GM18508 (cell line): Measurements from ENCODE around the gene RASL12.

Experiments used
- ATAC-seq: cut with Tn5 transposase; IDR thresholded peaks from one replicate; pipeline ENCODE4 v1.9.1; 2021; ENCODE audit warnings: moderate number of reproducible peaks; ENCODE audit not compliant: insufficient read depth, unreplicated experiment

Gene RASL12

GRCh38 chr15:65092911-65093792 is 25.4 kb upstream of the RASL12 start:
- ATAC-seq, result no peak

- ATAC-seq, result no peak
These were observed 24.4 kb upstream of the RASL12 start for GRCh38 chr15:65091946-65092770.

GRCh38 chr15:65089206-65089824 is 21.5 kb upstream of the RASL12 start:
- no peak for ATAC-seq

- no peak for ATAC-seq
These were observed 20.8 kb upstream of the RASL12 start for GRCh38 chr15:65088643-65089021.

DNA sequence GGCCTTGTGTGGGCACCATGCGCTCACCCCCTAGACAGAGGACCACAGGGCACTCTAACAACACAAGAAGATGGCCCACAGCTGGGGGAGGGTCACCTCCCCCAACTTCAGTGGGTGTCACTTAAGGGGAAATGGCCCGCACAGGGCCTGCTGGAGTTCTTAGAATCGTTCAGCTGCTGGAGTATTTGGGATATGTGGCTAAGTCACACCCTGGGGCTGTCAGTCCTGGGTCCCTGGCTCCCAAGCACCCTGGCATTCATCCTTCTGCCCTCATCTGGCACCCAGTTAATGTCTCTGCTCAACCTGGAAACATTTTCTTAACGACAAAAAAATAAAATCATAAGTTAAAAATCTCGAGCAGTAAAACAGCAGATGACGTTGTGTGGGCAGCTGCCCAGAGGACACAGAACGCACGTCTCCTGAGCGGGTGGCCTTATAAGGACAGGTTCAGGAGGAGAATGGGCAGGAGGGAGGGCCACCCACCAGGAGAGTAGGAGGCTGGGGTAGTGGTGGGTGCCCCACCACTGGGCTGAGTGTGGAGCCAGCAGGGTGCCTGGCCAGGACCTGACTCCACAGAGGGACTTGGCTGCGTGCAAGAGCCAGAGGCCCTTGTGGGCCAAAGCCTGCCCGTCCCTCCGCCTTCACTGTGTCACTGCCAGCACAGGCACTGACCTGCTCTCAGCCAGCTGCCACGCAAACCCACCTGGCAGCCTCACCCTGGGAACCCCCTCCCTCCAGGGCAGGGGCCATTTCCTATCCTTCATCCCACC is 20.3 kb upstream of the RASL12 start:
- no peak for ATAC-seq

DNA sequence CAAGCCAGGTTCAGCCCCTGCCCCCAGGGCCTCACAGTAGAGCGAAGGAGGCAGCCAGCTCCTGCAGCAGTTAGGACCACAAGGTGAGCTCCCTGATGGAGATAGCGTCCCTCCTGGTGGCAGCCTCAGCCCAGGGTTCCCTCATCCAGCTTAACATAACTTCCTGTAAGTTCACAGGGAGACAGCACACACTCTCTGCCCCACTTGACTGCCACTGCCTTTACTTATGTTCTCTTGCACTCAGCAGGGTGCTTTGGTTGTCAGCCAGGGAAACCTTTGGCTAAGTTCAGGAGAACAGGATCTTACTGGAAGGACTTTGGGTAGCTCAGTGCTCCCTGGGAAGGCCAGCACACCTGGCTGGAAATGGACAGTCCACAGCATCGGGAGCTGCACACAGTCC is 19.6 kb upstream of the RASL12 start:
- ATAC-seq, result no peak

DNA sequence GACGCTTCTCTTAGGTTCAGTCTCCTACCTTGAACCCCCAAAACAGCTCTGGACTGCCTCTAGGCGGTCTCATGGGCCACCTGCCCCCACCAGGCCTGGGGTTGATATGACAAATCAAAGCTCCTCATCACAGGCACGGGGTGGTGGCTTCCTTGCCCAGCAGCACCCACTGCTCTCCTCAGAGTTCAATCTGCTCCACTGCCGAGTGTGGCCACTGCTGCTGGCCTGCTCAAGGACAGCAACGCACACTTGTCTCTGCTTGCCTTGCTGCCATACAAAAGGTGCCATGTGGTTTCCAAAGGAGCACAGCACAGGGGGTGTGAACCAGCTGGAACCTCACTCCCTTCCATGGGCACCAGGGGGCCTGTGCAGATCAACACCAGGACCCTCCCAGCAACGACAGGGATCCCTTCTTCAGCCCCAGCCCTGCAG is 18.9 kb upstream of the RASL12 start:
- no peak for ATAC-seq

GRCh38 chr15:65085990-65086679 is 18.3 kb upstream of the RASL12 start:
- no peak for ATAC-seq

DNA sequence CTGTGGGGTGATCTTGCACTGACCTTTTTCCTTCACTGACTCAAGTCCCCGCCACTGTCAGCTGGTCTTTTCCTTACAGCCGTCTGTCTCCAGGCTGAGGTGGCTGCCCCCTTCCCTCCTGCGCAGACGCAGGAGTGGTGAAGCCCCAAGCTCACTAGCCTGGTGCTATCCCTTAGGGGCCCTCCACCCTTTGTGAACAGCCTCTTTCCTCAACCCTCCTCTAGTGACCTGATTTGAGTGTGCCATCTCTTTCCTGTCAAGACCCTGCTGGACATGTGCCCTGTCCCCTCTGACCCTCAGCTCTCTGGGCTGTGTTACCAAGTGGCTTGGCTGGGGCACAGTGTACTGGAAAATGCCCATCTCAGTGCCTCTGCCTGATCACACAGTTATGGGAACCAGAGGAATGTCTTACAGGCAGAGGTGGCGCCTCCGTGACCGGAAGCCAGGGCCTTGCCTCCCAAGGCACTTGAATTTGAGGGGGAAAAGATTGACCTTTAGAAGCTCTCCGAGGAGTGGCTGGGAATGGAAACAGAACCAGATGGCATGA is 17.5 kb upstream of the RASL12 start:
- no peak for ATAC-seq

DNA sequence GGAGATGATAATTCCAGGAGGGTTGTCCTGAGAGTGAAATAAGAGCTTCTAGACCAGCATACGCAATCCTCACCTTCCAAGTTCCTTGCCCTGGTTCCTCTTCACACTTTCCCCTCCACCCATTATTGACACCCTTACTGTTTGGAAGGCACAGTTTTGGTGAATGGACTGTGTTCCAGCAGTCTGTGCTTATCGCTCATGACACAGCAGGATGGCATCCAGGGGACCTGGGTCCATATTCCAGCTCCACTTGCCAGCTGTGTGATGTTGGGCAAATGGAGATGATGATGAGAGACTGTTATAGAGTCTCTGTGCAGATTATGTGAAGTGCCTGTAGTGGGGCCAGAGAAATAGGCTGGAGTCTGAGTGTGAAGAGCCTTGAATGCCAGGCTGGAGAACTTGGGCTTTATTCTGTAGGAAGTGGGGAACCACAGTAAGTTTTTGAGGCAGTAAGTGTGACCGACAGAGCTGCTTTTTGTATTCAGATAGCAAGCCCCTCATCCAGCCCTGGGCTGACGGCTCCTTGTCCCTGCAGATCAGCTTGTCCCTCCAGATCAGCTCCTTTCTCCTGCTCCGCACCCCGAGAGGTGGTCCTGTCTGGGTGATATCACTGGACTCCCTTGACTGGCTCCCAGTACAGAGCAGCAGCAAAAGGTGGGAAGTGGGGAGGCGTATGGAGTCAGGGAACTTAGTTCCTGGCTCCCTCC is 16.9 kb upstream of the RASL12 start:
- ATAC-seq, result no peak

DNA sequence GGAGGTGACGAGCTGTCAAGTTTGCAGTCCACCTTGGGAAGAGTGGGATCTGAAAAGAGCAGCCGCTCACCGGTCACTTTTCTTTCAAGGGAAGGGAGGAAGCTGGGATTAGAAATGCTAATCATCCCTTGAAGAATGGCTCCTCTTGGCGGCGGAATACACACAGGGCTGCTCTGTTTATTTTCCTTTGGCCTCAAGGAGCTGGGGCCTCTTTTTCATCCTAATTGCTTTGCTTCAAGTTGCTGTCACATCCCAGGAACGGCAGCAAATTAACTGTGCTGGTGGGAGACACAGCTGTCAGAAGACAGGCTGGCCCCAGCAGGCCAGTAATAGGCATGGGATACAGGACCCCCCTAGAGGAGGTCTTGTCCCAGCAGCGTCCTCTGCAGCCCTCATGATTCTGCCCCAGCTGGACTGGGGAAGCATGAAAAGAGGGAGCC is 15.5 kb upstream of the RASL12 start:
- ATAC-seq, result no peak

DNA sequence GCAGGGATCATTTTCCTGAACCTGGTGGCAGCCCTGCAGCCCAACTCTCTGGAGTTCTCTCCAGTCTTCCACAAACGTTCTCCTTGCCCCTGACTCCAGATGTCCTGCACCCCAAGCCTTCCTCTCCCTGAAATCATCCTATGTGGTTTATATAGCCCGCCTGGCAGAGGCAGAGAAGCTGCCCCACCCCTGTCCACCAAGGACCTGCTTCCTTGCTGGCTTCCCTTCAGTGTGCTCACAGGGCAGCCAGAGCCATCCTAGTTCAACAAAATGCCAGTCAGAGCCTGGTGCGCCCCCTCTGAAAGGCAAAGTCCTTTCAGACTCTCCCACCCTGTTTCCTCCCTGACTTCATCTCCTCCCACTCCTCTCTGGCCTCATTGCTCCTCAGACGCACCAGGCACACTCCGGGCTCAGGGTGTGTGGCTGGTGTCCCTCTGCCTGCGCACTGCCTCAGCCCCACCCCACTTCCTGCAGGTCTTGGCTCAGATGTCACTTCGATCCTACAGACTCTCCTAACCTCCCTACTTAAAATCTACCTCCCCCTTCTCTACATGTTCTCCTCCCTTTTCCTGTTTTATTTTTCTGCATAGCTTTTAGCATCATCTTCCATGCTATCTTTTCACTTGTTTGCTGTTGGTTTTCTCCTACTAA is 14.6 kb upstream of the RASL12 start:
- ATAC-seq, result no peak

- ATAC-seq, result no peak
These were observed 14.0 kb upstream of the RASL12 start for GRCh38 chr15:65081758-65082157.

DNA sequence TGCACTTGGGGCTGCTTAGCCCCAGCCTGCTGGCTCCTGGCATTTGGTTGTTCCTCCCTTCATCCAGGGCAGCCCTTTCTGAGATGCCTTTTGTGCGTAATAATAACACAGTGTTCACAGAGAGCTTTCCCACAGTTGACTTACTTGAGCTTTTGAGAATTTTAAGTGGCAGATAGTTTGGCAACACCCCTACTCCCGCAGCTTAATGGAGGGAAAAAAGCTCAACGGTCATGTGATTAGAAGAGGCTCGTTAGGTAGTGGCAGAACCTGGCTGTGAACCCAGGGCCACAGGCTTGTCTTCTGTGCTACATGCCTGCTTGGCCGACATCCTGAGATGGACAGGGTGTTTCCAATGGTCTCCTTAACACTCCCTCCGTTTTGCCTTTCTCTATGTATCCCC is 13.5 kb upstream of the RASL12 start:
- no peak for ATAC-seq

- ATAC-seq, result no peak
These were observed 11.8 kb upstream of the RASL12 start for GRCh38 chr15:65079580-65079979.

DNA sequence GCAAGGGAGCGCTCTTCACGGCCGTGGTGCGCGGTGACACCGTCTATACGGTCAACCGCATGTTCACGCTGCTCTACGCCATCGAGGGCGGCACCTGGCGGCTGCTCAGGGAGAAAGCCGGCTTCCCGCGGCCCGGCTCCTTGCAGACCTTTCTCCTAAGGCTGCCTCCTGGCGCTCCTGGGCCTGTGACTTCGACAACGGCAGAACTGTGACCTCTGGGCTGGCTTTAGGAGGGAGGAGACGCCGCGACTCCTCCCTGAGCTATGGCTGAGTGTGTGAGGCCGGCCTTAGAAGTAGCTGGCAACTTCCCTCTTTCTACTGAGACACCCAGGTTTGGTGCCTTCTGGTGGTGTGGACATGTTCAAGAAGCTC is 10.2 kb upstream of the RASL12 start:
- ATAC-seq, result no peak

DNA sequence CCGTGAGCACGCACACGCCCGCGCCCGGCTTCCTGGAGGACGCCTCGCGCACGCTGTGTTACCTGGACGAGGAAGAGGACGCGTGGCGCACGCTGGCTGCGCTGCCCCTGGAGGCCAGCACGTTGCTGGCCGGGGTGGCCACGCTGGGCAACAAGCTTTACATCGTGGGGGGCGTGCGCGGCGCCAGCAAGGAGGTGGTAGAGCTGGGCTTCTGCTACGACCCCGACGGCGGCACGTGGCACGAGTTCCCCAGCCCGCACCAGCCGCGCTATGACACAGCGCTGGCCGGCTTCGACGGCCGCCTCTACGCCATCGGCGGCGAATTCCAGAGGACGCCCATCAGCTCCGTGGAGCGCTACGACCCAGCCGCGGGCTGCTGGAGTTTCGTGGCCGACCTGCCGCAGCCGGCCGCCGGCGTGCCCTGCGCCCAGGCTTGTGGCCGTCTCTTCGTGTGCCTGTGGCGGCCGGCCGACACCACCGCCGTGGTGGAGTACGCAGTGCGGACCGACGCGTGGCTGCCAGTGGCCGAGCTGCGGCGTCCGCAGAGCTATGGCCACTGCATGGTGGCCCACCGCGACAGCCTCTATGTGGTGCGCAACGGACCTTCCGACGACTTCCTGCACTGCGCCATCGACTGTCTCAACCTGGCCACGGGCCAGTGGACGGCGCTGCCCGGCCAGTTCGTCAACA is 9.6 kb upstream of the RASL12 start:
- ATAC-seq, result no peak
